GM21447 (cell line): ENCODE measurements around the gene ITPR3.
"Not testable (repeated sequence)": the region's sequence is repeated elsewhere in the genome, so short reads cannot be mapped to it uniquely, and the experiment has no call there.

Experiments used
- ATAC-seq: cut with Tn5 transposase; IDR thresholded peaks from one replicate; pipeline ENCODE4 v1.9.1; 2021; ENCODE audit not compliant: unreplicated experiment

Gene ITPR3

GRCh38 chr6:33590531-33591198 is 30.5 kb upstream of the ITPR3 start:
- ATAC-seq = no peak

GRCh38 chr6:33591424-33592032 is 29.6 kb upstream of the ITPR3 start:
- no peak for ATAC-seq

- ATAC-seq = no peak
Observed at GRCh38 chr6:33592280-33592594, 28.9 kb upstream of the ITPR3 start.

- peak; percentile 53 for ATAC-seq
Observed at GRCh38 chr6:33592595-33593413, 28.3 kb upstream of the ITPR3 start.

- no peak for ATAC-seq
Observed at GRCh38 chr6:33593414-33593727, 27.8 kb upstream of the ITPR3 start.

- ATAC-seq = no peak
Observed at GRCh38 chr6:33595001-33595846, 25.9 kb upstream of the ITPR3 start.

- not testable (repeated sequence) for ATAC-seq
Observed at GRCh38 chr6:33596894-33597293, 24.2 kb upstream of the ITPR3 start.

- no peak for ATAC-seq
Observed at GRCh38 chr6:33597551-33598322, 23.4 kb upstream of the ITPR3 start.

GRCh38 chr6:33599413-33599938 is 21.6 kb upstream of the ITPR3 start:
- ATAC-seq = no peak

- ATAC-seq = no peak
Observed at GRCh38 chr6:33600761-33601160, 20.4 kb upstream of the ITPR3 start.

- ATAC-seq = no peak
Observed at GRCh38 chr6:33602180-33602579, 18.9 kb upstream of the ITPR3 start.

- ATAC-seq = no peak
Observed at GRCh38 chr6:33604941-33605854, 15.9 kb upstream of the ITPR3 start.

- no peak for ATAC-seq
Observed at GRCh38 chr6:33606642-33607041, 14.5 kb upstream of the ITPR3 start.

GRCh38 chr6:33607126-33607783 is 13.9 kb upstream of the ITPR3 start:
- no peak for ATAC-seq

GRCh38 chr6:33607784-33608161 is 13.3 kb upstream of the ITPR3 start:
- ATAC-seq = no peak

- ATAC-seq = no peak
Observed at GRCh38 chr6:33609019-33609418, 12.1 kb upstream of the ITPR3 start.

GRCh38 chr6:33609528-33609927 is 11.6 kb upstream of the ITPR3 start:
- no peak for ATAC-seq

- no peak for ATAC-seq
Observed at GRCh38 chr6:33610067-33610466, 11.1 kb upstream of the ITPR3 start.
